GM21576 (cell line): ENCODE measurements around the gene COMMD10.
A peak's percentile ranks its signal among the peaks of the same experiment; 100 is the strongest.
"Not testable (repeated sequence)": the region's sequence is repeated elsewhere in the genome, so short reads cannot be mapped to it uniquely, and the experiment has no call there.

ENCODE experiments used
- ATAC-seq: cut with Tn5 transposase; IDR thresholded peaks from one replicate; pipeline ENCODE4 v1.9.1; 2021; ENCODE audit warnings: mild to moderate bottlenecking, moderate library complexity; ENCODE audit not compliant: unreplicated experiment

The COMMD10 gene

GRCh38 chr5:116091416-116091815, 6.6 kb downstream of the COMMD10 start:
- no peak for ATAC-seq

- ATAC-seq = no peak
Measured at GRCh38 chr5:116097301-116097700, 12.5 kb downstream of the COMMD10 start.

GRCh38 chr5:116098998-116099397, 14.2 kb downstream of the COMMD10 start:
- no peak for ATAC-seq

GRCh38 chr5:116104941-116105340, 20.1 kb downstream of the COMMD10 start:
- ATAC-seq = not testable (repeated sequence)

- no peak for ATAC-seq
Measured at GRCh38 chr5:116115163-116115562, 30.3 kb downstream of the COMMD10 start.

- ATAC-seq = no peak
Measured at GRCh38 chr5:116130471-116130870, 45.6 kb downstream of the COMMD10 start.

- ATAC-seq = no peak
Measured at GRCh38 chr5:116130976-116131375, 46.2 kb downstream of the COMMD10 start.

- no peak for ATAC-seq
Measured at GRCh38 chr5:116133281-116133680, 48.5 kb downstream of the COMMD10 start.

- peak; percentile 100 for ATAC-seq
Measured at GRCh38 chr5:116135344-116135743, 50.5 kb downstream of the COMMD10 start.

GRCh38 chr5:116137544-116138378, 52.9 kb downstream of the COMMD10 start:
- ATAC-seq = no peak

- ATAC-seq = no peak
Measured at GRCh38 chr5:116142495-116142894, 57.7 kb downstream of the COMMD10 start.

- no peak for ATAC-seq
Measured at GRCh38 chr5:116144103-116144502, 59.3 kb downstream of the COMMD10 start.

GRCh38 chr5:116144991-116145390, 60.2 kb downstream of the COMMD10 start:
- no peak for ATAC-seq

- ATAC-seq = no peak
Measured at GRCh38 chr5:116145416-116145815, 60.6 kb downstream of the COMMD10 start.

GRCh38 chr5:116152169-116152568, 67.3 kb downstream of the COMMD10 start:
- ATAC-seq = no peak

- ATAC-seq = no peak
Measured at GRCh38 chr5:116153687-116154174, 68.9 kb downstream of the COMMD10 start.

GRCh38 chr5:116154252-116154651, 69.4 kb downstream of the COMMD10 start:
- ATAC-seq = no peak

- ATAC-seq = no peak
Measured at GRCh38 chr5:116154931-116155330, 70.1 kb downstream of the COMMD10 start.

- ATAC-seq = no peak
Measured at GRCh38 chr5:116157902-116158301, 73.1 kb downstream of the COMMD10 start.

- no peak for ATAC-seq
Measured at GRCh38 chr5:116159006-116159405, 74.2 kb downstream of the COMMD10 start.

GRCh38 chr5:116174111-116174510, 89.3 kb downstream of the COMMD10 start:
- no peak for ATAC-seq

GRCh38 chr5:116176121-116176520, 91.3 kb downstream of the COMMD10 start:
- ATAC-seq = no peak

GRCh38 chr5:116178925-116179324, 94.1 kb downstream of the COMMD10 start:
- ATAC-seq = no peak
